ENCODE measurements around the gene GNAZ.

DNA sequence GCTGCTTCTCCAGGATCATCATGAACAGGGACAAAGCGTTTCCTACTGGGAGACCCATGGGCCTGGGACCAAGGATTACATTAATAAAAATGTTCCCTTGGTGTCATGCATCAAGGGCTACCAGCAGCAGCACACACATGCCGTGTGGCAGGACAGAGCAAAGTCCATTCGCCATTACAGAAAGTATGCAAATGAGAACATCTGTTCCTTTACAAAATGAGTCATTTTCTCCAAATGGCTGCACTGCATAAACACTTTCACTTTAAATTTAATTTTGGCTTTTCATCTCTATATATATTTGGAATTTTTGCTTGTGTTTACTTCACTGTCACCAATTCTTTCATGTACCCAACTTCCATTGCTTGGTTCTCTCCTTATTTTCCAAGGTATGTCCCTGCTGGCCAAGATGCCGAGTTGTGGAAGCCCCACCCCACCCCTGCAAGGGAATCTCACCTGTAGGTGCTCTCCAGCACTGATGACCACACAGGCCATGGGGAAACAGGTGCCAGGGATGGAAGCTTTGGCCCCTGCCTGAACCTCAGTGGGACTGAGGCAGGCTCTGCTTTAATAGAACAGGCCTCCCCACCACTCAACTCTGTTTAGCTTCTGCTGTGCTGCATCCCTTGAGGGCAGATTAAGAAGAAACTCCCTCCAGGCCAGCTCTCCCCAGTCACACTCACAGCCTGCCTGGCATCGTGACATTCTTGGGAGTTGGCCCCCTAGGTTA, 15.6 kb upstream of the GNAZ start:
- TF ChIP-seq, protein P1, sequence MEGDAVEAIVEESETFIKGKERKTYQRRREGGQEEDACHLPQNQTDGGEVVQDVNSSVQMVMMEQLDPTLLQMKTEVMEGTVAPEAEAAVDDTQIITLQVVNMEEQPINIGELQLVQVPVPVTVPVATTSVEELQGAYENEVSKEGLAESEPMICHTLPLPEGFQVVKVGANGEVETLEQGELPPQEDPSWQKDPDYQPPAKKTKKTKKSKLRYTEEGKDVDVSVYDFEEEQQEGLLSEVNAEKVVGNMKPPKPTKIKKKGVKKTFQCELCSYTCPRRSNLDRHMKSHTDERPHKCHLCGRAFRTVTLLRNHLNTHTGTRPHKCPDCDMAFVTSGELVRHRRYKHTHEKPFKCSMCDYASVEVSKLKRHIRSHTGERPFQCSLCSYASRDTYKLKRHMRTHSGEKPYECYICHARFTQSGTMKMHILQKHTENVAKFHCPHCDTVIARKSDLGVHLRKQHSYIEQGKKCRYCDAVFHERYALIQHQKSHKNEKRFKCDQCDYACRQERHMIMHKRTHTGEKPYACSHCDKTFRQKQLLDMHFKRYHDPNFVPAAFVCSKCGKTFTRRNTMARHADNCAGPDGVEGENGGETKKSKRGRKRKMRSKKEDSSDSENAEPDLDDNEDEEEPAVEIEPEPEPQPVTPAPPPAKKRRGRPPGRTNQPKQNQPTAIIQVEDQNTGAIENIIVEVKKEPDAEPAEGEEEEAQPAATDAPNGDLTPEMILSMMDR (IDR thresholded peaks at IDR 0.05) = no peak
- TF ChIP-seq POLR2A (IDR thresholded peaks at IDR 0.05) = no peak

All from testis (tissue), 2 donors.